Activated naive CD4-positive, alpha-beta T cell (primary cell): ENCODE data around the gene CALCOCO2.

Source experiments
- DNase-seq, 4 experiments: peaks; one replicate each; lab custom pipeline; 2025; lab: John Stamatoyannopoulos, UW

CALCOCO2 gene

DNA sequence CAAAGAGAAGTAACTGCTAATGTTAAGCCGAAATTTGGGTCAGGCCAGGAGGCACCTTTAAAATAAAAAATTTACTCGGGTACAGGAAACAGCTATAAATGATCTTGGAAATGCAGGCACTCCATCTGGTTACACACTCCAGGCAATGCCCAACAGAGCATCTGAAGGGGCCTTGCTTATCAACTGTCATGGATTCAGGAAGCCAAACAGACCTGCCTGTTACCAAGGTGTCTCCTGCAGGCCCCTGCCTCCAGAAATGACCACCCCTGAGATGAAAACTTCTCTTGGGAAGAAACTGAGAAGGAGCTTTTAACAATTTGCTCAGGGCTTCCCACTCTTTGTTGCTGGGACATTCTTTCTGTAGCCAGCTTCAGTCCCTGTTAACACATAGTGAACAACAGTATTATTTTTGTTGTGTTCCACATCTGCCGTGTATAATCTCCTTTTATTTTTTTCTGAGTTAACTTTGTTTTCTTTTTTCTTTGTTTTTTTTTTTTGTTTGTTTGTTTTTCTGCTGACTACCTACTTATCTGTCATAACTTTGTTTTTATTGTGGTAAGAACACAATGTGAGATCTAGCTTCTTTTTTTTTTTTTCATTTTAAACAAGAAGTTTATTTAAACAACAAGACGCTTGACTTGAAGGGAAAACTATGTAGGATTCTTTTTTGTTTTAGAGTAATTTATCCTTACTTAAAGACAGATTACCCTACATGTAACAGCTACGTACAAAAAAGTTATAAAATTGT, 43.0 kb downstream of the CALCOCO2 start:
- DNase-seq, result no peak

DNA sequence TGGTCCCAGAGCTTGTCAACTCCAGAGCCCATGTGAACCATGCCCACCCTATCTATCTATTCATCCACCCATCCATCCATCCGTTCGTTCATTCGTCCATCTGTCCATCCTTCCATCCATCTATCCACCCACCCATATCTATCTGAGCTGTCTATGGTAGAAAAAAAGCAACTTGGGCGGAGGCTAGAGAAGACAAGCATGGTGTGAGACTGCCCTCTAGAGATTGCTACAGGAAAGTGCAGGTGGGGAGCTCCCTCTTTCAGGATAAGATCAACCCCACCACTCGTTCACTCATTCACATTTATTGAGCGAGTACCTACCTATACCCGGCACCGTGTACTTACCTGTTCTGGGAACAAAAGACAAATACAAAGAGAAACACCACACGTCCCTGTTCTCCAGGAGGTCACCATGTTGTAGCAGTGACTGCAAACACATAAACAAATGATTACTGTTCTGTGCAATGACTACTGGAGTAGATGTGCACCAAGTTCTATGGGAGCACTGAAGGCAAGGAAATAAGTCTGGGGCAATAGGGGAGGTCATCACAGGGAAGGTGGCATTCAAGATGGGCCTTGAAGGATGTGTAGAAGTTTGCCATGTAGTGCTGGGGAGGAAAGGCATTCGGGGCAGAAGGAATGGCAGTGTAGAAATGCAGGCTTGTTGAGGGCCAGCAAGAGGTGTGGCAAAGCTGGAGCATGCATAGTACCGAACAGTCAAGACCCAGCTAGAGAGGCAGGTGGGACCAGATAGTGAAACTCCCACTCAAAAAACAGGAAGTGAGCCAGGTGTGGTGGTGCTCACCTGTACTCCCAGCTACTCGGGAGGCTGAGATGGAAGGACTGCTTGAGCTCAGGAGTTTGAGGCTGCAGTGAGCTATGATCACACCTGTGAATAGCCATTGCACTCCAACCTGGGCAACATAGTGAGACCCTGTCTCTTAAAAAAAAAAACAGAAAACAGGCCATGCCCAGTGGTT, 48.4 kb downstream of the CALCOCO2 start:
- peak in 2 of 4 experiments; percentile 8 to 13 for DNase-seq

DNA sequence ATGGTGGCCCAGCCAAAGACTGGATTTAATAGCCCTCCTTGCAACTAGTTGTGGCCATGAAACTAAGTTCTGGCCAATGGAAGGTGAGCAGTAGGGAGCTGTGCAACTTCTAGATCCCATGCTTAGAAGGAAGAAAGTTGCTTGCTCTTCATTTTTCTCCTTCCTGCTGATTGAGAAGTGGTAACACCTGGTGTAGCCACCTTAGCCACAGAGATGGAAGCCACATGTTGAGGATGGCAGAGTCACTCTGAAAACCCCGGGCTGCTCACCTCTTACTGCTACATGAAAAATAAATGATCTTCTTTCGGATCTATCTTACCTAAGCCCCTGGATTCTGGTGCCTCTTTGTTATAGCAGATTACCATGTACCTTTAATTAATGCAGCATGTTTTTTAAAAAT, 51.4 kb downstream of the CALCOCO2 start:
- no peak for DNase-seq

DNA sequence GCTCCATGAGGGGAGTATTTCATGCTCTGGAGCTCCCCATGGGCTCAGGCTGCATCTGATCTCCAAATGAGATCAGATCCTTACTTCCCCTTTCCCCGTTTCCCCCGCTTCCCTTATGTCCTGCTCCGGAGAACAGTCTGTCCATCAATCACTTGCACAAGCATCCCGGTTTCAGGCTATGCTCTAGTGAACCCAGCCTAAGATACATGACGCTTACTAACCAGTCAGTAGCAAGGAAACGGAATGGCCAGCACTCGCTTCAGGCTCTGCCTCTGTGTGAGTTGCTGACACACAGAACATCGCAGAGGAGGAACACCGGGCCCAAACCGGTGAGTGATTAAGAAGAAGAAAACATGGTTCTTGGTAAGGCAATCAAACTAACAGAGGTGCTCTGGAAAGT, 52.3 kb downstream of the CALCOCO2 start:
- no peak for DNase-seq

DNA sequence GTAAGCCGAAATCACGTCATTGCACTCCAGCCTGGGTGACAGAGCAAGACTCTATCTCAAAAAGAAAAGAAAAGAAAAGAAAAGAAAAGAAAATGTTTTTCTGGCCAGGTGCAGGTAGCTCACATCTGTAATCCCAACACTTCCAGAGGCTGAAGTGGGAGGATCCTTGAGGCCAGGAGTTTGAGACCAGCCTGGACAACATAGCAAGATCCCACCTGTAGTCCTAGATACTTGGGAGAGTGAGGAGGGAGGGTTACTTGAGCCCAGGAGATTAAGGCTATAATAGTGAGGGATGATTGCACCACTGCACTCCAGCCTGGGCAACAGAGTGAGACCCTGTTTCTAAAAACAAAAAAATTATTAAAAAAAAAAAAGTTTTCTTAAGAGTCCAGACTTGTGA, 59.3 kb downstream of the CALCOCO2 start:
- no peak for DNase-seq

DNA sequence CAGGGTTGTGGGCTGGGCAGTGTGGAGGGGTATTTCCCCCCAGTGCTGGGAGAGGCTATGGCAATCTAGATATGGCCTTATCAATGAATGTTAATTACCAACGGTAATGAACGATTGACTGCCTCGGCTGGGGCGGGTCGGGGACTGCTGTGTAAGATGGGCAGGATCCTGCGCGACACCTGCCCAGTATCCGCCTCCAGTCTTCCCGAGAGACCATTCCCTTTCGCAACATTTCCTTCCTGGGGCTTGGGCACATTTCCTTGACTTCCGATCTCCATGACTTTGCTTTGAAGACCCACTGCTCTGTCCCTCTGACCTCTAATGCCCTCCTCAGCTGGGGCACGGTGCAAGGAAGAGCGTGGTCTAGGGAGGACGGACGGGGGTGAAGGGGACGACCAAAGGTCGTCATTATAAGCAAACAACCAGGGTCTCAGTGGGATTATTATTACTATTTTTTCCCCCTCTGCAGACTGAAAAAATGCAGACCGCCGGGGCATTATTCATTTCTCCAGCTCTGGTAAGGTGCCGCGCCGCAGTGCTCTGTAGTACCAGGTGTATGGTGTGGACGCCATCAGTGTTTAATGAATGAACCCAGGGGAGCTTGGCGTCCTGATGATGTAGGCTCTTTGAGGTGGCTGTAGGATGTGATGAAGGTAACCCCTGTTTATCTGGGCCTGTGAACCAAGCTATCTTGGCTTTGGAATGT, 62.3 kb downstream of the CALCOCO2 start:
- DNase-seq, result no peak

DNA sequence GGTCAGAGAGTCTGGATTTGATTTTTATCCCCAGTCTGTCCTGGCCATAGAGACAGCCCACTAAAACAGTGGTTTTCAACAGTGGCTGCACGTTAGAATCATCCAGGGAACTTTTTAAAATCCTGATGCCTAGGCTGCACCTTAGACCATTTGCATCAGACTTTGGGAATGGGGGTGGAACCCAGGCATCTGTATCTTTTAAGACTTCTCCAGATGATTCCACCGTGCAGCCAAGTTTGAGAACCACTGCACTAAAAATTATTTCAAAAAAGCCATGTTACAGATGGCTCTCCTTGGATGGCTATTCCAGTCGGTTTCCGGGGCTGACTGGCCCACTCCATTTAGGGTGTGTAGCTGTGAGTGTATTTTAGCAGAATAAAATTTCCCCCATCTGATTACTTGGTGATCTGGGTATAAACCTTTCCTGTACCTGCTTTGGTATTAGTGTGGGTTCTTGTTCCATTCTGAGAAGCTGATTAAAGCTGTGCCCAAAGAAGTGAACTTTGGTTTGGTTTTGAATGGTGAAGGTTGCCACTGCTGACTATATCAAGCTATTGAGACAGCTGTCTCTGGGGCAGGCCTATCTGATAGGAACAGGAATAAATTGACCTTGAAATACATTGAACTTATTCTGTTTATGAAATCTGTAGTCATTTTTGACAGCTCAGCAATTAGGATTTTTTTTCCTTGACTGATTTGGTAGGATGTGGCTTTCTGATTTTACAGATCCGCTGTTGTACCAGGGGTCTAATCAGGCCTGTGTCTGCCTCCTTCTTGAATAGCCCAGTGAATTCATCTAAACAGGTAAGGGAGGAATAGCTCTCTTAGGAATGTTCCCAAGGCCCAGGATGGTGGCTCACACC, 63.0 kb downstream of the CALCOCO2 start:
- no peak for DNase-seq

DNA sequence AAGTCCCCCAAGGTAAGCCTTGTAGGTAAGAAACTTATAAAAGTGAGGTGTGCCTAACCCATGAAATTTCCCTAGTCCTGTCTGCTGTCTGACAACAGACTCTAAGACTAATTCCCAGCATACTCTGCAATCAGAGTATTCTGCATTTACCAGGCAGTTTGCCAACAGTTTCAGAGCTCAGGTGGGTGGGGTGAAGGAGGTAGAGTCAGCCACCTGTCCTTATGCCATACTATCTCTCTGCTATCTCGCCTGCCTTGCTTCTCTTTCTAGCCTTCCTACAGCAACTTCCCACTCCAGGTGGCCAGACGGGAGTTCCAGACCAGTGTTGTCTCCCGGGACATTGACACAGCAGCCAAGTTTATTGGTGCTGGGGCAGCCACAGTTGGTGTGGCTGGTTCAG, 64.1 kb downstream of the CALCOCO2 start:
- no peak for DNase-seq

DNA sequence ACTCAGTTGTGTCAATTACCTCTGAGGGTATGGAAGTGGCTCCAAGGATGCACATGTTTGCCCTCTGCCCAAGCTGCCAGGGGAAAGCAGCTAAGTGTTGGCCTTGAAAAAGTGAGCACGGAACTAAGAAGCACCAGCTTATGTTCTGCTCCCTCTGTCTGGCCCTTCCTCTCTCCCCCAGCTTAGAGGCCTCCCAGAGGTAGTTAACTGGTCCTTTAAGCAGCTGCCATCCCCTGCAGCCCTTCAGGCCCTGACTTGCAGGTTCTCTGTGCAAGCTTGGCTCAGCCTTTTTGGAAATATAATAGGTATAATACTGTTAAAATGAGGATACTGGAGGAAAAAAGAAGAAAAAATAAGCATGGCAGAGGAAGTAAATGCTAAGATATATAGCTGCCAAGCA, 70.4 kb downstream of the CALCOCO2 start:
- DNase-seq, result no peak

DNA sequence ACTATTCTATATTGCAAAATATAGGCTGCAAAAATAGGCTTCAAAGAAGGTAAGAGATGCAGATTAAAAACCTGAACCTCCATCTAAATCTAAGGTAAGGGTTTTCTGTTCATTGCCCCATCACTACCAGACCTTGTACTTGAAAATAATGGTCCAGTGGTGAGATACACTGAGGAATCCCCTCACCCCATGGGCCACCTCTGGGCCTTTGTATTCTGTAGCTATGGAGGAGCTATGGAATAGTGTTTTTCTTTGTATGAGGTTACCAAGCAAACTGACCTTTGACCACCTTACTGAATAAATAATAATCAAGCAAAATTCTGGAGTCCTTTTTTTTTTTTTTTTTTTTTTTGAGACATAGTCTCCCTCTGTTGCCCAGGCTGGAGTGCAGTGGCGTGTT, 72.6 kb downstream of the CALCOCO2 start:
- no peak for DNase-seq

DNA sequence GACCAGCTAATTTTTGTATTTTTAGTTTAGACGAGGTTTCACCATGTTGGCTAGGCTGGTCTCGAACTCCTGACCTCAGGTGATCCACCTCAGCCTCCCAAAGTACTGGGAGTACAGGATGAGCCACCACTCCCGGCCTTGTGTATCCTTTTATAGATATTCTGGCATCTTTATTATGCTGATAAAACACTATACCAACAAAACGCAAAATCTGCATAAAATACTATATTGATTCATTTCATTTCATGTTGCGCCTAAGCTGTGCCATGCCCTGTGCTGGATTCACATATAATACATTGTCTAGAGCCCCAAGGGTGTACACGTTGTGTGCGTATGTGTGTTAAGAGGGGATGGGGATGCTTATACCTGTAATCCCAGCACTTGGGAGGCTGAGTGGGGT, 73.6 kb downstream of the CALCOCO2 start:
- DNase-seq, result no peak

DNA sequence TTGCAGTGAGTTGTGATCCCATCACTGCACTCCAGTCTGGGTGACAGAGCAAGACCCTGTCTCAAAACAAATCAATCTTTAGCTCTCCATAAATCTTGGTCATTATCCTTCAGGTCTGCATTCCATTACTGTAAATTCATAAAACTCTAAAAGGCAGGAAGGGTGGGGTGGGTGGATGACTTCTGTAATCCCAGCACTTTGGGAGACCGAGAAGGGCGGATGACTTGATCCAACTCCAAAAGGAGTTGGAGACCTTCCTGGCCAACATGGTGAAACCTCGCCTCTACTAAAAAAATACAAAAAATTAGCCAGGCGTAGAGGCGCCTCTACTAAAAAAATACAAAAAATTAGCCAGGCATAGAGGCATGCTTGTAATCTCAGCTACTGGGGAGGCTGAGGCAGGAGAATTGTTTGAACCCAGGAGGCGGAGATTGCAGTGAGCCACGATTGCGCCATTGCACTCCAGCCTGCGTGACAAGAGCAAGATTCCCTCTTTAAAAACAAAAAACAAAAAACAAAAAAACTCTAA, 75.2 kb downstream of the CALCOCO2 start:
- DNase-seq, result no peak

DNA sequence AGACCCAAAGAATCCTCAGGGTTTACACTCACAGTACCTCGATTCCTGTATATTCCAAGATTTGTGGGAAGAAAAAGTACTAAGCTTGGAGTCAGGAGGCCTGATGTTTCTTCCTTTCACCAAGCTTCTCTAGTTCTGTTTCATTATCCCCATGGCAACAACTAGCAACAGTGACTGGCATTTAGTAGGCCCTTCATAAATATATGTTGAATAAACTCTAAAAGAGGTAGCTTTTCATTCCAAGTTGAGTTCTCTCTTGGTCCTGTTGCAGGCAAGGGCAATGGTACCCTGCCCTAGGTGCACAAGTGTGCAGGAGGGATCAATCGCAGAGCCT, 76.8 kb downstream of the CALCOCO2 start:
- no peak for DNase-seq

DNA sequence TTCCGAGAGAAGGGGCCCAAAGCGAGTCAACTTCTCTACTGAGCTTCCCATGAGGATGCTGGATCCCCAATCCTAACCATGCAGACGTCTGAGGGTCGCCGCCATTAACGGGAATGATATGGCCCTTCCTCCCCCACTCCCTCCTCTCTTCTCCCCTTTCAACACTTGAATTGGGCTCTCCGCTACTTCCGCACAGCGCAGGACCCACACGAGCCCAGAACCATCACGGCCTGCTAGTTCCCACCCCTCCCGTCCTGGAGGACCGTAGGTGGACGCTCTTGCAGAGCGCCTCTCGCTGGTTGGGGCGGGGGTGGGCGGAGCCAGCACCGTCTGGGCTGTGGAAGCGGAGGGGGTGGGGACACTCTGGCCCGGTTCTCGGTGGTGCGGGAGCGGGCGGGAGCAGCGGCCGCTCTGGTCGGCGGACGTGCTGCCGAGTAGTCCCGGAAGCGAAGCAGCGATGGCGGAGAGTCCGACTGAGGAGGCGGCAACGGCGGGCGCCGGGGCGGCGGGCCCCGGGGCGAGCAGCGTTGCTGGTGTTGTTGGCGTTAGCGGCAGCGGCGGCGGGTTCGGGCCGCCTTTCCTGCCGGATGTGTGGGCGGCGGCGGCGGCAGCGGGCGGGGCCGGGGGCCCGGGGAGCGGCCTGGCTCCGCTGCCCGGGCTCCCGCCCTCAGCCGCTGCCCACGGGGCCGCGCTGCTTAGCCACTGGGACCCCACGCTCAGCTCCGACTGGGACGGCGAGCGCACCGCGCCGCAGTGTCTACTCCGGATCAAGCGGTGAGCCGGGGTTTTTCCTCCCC, 77.4 kb downstream of the CALCOCO2 start, which contains the start of gene UBE2Z:
UBE2Z (plus strand) TSS at position 361 of the 797 bp plus-strand sequence; CDS start at position 458, 97 bp downstream.
- DNase-seq, result peak; percentile 51 to 91 (median 80)

DNA sequence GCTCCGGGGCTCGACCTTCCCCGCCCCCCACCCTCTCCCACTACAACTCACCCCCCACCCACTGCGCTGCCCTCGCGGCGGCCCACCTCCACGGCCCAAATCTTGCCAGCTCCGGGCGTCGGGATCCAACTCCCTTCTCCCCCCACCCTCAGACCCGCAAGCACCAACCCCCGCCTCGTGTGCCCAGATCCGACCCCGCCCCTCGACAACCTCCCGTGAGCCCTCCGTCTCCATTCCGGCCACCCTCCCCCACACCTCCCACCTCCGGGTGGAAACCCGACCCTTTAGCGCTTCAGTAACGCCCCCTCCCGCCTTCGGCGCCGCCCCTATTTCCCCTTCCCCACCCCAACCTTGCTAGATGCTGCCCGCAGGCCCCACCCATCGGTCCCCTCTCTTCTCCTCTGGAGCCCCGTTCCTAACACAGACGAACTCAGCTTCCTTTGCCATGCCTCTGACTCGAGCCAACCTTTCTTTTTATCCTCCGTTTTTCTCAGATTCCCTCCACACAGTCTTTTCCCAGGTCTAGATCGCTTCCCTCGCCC, 78.1 kb downstream of the CALCOCO2 start:
- peak; percentile 37 to 72 (median 55) for DNase-seq

DNA sequence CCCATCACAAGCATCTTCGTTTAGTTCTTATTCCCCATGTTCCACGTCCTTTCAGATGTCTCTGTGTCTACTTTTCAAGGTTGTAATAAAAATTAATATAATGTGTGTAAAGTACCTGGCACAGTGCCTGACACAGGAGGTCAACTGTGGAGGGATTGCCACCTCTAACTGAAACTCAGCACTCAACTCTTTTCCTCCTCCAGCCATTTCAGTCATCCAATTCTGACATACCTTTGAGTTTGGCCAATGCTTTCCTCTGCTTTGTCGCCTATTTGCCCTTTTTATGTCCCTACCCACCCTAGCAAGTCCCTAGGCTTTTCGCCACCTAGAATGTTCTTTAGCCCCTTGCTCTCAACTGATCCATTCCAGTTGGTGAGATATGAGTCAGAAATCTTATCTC, 78.9 kb downstream of the CALCOCO2 start:
- DNase-seq, result no peak

DNA sequence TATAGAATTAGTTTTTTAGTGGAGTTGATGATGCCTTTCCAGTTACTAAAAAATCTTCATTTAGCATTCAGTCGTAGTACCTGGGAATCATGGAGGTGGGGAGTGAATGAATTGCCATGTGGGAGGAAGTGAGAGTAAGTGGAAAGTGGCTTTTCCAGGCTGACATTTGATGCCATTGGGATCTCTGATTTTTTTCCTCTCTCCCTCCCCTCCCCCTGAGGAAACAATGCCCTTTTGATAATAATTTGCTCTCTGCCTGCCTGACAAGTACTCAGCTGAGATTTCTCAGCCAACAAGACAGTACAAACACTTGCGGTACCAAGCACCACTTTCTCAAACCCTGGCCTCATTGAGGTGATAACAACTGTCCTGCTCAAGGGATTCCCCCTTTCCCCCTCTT, 79.5 kb downstream of the CALCOCO2 start:
- no peak for DNase-seq

DNA sequence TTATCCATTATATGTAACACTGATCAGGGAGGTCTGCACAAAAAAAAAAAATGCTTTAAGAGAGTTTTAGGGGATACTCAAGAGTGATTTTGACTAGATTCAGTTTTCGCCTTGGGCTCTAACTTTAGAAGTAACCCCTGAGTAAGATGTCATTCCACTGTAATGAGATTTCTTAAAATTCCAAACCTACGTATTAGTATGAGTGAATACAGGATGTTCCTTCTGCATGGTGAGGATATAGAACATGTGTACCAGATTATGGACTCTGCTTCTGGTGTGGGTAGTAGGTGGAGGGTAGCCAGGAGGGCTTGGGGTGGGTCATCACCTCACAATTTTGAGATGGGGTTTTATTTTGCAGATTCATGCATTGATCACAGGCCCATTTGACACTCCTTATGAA, 81.6 kb downstream of the CALCOCO2 start:
- DNase-seq, result no peak
